H1 (cell line): ENCODE measurements around the gene TTC8. TPM values are rescaled to one million over a fixed set of nuclear protein-coding genes. Genes with fewer than 3 reads are reported as not detected.

Experiments
- CTCF ChIA-PET: fragments of 300-600 bp; sonication (Branson Sonifier 250); formaldehyde crosslinking; loops from one replicate; lab custom pipeline; 2021; ENCODE audit not compliant: partially characterized antibody; lab: Charles Lee
- POLR2A ChIA-PET: fragments of 300-600 bp; sonication (Branson Sonifier 250); formaldehyde crosslinking; loops from one replicate; lab custom pipeline; 2021; ENCODE audit warnings: inconsistent platforms; ENCODE audit not compliant: partially characterized antibody; lab: Charles Lee
- DNase-seq, 2 experiments: peaks; one replicate each; pipeline versions ENCODE4 v3.0.0 to v3.0.0-alpha.2; 2010 to 2022; ENCODE audit warnings: low spot score in 2 of 2, low read depth in 1 of 2, mixed read lengths in 1 of 2
- FAIRE-seq: peaks from 2 replicates; lab custom pipeline; 2011; peaks lifted over from hg19 to GRCh38; lab: Jason Lieb, UNC
- H2AFZ ChIP-seq: 2 replicates; pipeline ENCODE4 v1.8.1; 2012; ENCODE audit warnings: low read length, inconsistent platforms
- H2AK5ac ChIP-seq: 2 replicates; pipeline ENCODE4 v1.6.1; 2013; ENCODE audit warnings: low read depth, low read length
- H2BK120ac ChIP-seq: replicated peaks from 2 replicates; pipeline ENCODE3; 2013; ENCODE audit warnings: low read depth, low read length, inconsistent platforms
- H2BK12ac ChIP-seq: 2 replicates; pipeline ENCODE4 v1.6.1; 2013; ENCODE audit warnings: low read depth, low read length
- H2BK15ac ChIP-seq: 2 replicates; pipeline ENCODE4 v1.6.1; 2013; ENCODE audit warnings: low read length
- H2BK20ac ChIP-seq: 2 replicates; pipeline ENCODE4 v1.6.1; 2013; ENCODE audit warnings: low read length
- H2BK5ac ChIP-seq: 2 replicates; pipeline ENCODE4 v1.6.1; 2013; ENCODE audit warnings: low read depth, low read length
- H3K14ac ChIP-seq: 2 replicates; pipeline ENCODE4 v1.6.1; 2013; ENCODE audit warnings: inconsistent platforms; ENCODE audit not compliant: insufficient read length
- H3K18ac ChIP-seq: 2 replicates; pipeline ENCODE4 v1.6.1; 2013; ENCODE audit warnings: low read length; ENCODE audit errors: extremely low read depth
- H3K23ac ChIP-seq: 2 replicates; pipeline ENCODE4 v1.6.1; 2013; ENCODE audit warnings: inconsistent platforms; ENCODE audit not compliant: insufficient read length
- H3K23me2 ChIP-seq: 2 replicates; pipeline ENCODE4 v1.6.1; 2013; ENCODE audit warnings: low read depth, low read length
- H3K27ac ChIP-seq: 2 replicates; pipeline ENCODE4 v1.6.1; 2011; ENCODE audit warnings: low read depth, low read length, inconsistent platforms
- H3K27me3 ChIP-seq, 4 experiments: replicated peaks in 1 of 4; 1 replicate in 1 of 4; 2 replicates in 3 of 4; pipeline versions ENCODE4 v1.6.1 to v1.8.1; 2011 to 2013; ENCODE audit warnings: low read length in 3 of 4, mild to moderate bottlenecking in 3 of 4, inconsistent platforms in 2 of 4, mixed read lengths in 2 of 4, moderate library complexity in 1 of 4; ENCODE audit not compliant: control insufficient read depth in 3 of 4, insufficient read depth in 3 of 4; ENCODE audit errors: extremely low read depth in 1 of 4
- H3K36me3 ChIP-seq, 4 experiments: 2 replicates each; pipeline versions ENCODE4 v1.6.1 to v1.8.1; 2011 to 2013; ENCODE audit warnings: mild to moderate bottlenecking in 4 of 4, low read length in 3 of 4, moderate library complexity in 2 of 4, control low read depth in 1 of 4, inconsistent platforms in 1 of 4; ENCODE audit not compliant: insufficient read depth in 4 of 4, control insufficient read depth in 2 of 4
- H3K4ac ChIP-seq: replicated peaks from 2 replicates; pipeline ENCODE3; 2013; ENCODE audit warnings: low read length, low read depth, mixed read lengths, inconsistent platforms; ENCODE audit not compliant: insufficient read length
- H3K4me1 ChIP-seq, 4 experiments: replicated peaks in 1 of 4; 1 replicate in 1 of 4; 2 replicates in 3 of 4; pipeline versions ENCODE4 v1.6.1 to v1.8.1; 2011 to 2013; ENCODE audit warnings: low read length in 3 of 4, inconsistent platforms in 2 of 4, mixed read lengths in 1 of 4; ENCODE audit not compliant: insufficient read depth in 4 of 4, control insufficient read depth in 3 of 4
- H3K4me2 ChIP-seq, 2 experiments: 2 replicates each; pipeline versions ENCODE4 v1.6.1 to v1.8.1; 2011 to 2013; ENCODE audit warnings: low read depth in 2 of 2, low read length in 2 of 2, control low read depth in 1 of 2, inconsistent platforms in 1 of 2, mild to moderate bottlenecking in 1 of 2; ENCODE audit not compliant: insufficient read depth in 1 of 2
- H3K4me3 ChIP-seq, 4 experiments: fragments of 200-600, 300-600 bp in 1 of 4; sonication (generic), shearing (Covaris generic), sonication (Bioruptor Twin) in 1 of 4; 2 replicates each; pipeline versions ENCODE4 v1.5.1 to v1.8.1; 2011 to 2016; ENCODE audit warnings: low read length in 4 of 4, low read depth in 3 of 4, control low read depth in 2 of 4, inconsistent platforms in 2 of 4, mild to moderate bottlenecking in 2 of 4, mixed read lengths in 1 of 4, moderate library complexity in 1 of 4; ENCODE audit not compliant: insufficient read depth in 2 of 4; ENCODE audit errors: extremely low read depth in 1 of 4
- H3K56ac ChIP-seq: replicated peaks from 2 replicates; pipeline ENCODE3; 2013; ENCODE audit warnings: low read depth, mild to moderate bottlenecking, mixed read lengths, low read length, inconsistent platforms; ENCODE audit not compliant: insufficient read length
- H3K79me1 ChIP-seq: 2 replicates; pipeline ENCODE4 v1.6.1; 2013; ENCODE audit warnings: low read depth, low read length, control low read depth
- H3K79me2 ChIP-seq, 2 experiments: 2 replicates each; pipeline versions ENCODE4 v1.6.1 to v1.8.1; 2012 to 2013; ENCODE audit warnings: low read length in 2 of 2, mild to moderate bottlenecking in 2 of 2, inconsistent platforms in 1 of 2; ENCODE audit not compliant: insufficient read depth in 2 of 2, control insufficient read depth in 1 of 2
- H3K9ac ChIP-seq, 4 experiments: replicated peaks in 1 of 4; 1 replicate in 1 of 4; 2 replicates in 3 of 4; pipeline versions ENCODE4 v1.6.1 to v1.8.1; 2011 to 2013; ENCODE audit warnings: low read depth in 3 of 4, low read length in 3 of 4, control low read depth in 2 of 4, mild to moderate bottlenecking in 2 of 4, moderate library complexity in 2 of 4, inconsistent platforms in 1 of 4; ENCODE audit errors: extremely low read depth in 1 of 4
- H3K9me3 ChIP-seq, 2 experiments: 2 replicates each; pipeline versions ENCODE4 v1.6.1 to v1.8.1; 2012 to 2013; ENCODE audit warnings: mild to moderate bottlenecking in 2 of 2, moderate library complexity in 2 of 2, control low read depth in 1 of 2, inconsistent platforms in 1 of 2, low read depth in 1 of 2, low read length in 1 of 2, mixed read lengths in 1 of 2; ENCODE audit not compliant: insufficient read depth in 2 of 2
- H4K20me1 ChIP-seq, 2 experiments: replicated peaks in 1 of 2; 2 replicates each; pipeline versions ENCODE3 to v1.8.1; 2011 to 2013; ENCODE audit warnings: inconsistent platforms in 2 of 2, low read length in 2 of 2, mild to moderate bottlenecking in 1 of 2; ENCODE audit not compliant: insufficient read depth in 2 of 2, control insufficient read depth in 1 of 2
- H4K5ac ChIP-seq: 2 replicates; pipeline ENCODE4 v1.6.1; 2013; ENCODE audit warnings: low read length, low read depth, mixed read lengths, inconsistent platforms; ENCODE audit not compliant: insufficient read length
- H4K8ac ChIP-seq: 2 replicates; pipeline ENCODE4 v1.8.0; 2013; ENCODE audit warnings: mild to moderate bottlenecking, moderate library complexity, low read length, inconsistent platforms; ENCODE audit not compliant: insufficient read depth; ENCODE audit errors: extremely low read depth
- H4K91ac ChIP-seq: replicated peaks from 2 replicates; pipeline ENCODE3; 2013; ENCODE audit warnings: low read length, mixed read lengths, inconsistent platforms; ENCODE audit not compliant: insufficient read length
- BACH1 ChIP-seq: IDR thresholded peaks from 2 replicates; pipeline ENCODE4 v1.6.1; 2012; ENCODE audit warnings: low read length, improper control_type of control experiment
- CHD1 ChIP-seq: IDR thresholded peaks from 2 replicates; pipeline ENCODE4 v1.6.1; 2012; ENCODE audit warnings: low read depth, low read length, improper control_type of control experiment
- CREB1 ChIP-seq: IDR thresholded peaks from 2 replicates; pipeline ENCODE4 v1.6.1; 2012; ENCODE audit warnings: inconsistent platforms
- EP300 ChIP-seq, 2 experiments: IDR thresholded peaks; 1 replicate in 1 of 2; 2 replicates in 1 of 2; pipeline ENCODE4 v1.6.1; 2011 to 2012; ENCODE audit warnings: low read depth in 2 of 2, low read length in 2 of 2, mild to moderate bottlenecking in 2 of 2, borderline replicate concordance in 1 of 2, inconsistent platforms in 1 of 2, moderate library complexity in 1 of 2
- GTF2F1 ChIP-seq: IDR thresholded peaks from 2 replicates; pipeline ENCODE4 v1.6.1; 2012; ENCODE audit warnings: low read depth, low read length, improper control_type of control experiment, borderline replicate concordance
- JUN ChIP-seq: IDR thresholded peaks from 2 replicates; pipeline ENCODE4 v1.6.1; 2011; ENCODE audit warnings: low read depth, mild to moderate bottlenecking, improper control_type of control experiment, low read length
- RBBP5 ChIP-seq: IDR thresholded peaks from 2 replicates; pipeline ENCODE4 v1.7.1; 2012; ENCODE audit warnings: low read depth, mild to moderate bottlenecking, inconsistent platforms, low read length, moderate library complexity, borderline replicate concordance
- RXRA ChIP-seq: IDR thresholded peaks from 2 replicates; pipeline ENCODE4 v1.6.1; 2011; ENCODE audit warnings: low read depth, mild to moderate bottlenecking, low read length, moderate library complexity; ENCODE audit not compliant: insufficient read depth
- SIN3A ChIP-seq, 2 experiments: IDR thresholded peaks in 1 of 2; conservative IDR thresholded peaks in 1 of 2; 2 replicates each; pipeline ENCODE4 v1.6.1; 2011 to 2012; ENCODE audit warnings: low read length in 2 of 2, improper control_type of control experiment in 1 of 2, low read depth in 1 of 2, mild to moderate bottlenecking in 1 of 2
- SIRT6 ChIP-seq: IDR thresholded peaks from one replicate; pipeline ENCODE4 v1.7.1; 2012; ENCODE audit warnings: low read length, inconsistent platforms
- ZNF274 ChIP-seq: IDR thresholded peaks from 2 replicates; pipeline ENCODE4 v1.7.0; 2012; ENCODE audit warnings: low read length, borderline replicate concordance; ENCODE audit errors: extremely low read depth
- WGBS, 2 experiments: shearing (Covaris generic) in 1 of 2; methylation state at CpG; one replicate each; pipeline versions ENCODE4 v1.1.6 to v1.1.7; 2013 to 2015; ENCODE audit warnings: low lambda C conversion rate in 2 of 2, mixed read lengths in 2 of 2, inconsistent platforms in 1 of 2, low coverage in 1 of 2, missing lambda C conversion rate in 1 of 2; ENCODE audit not compliant: insufficient replicate concordance in 2 of 2, insufficient coverage in 1 of 2, insufficient read length in 1 of 2; ENCODE audit errors: extremely low coverage in 1 of 2, missing lambda C conversion rate in 1 of 2; 5-methylcytosine and 5-hydroxymethylcytosine counted together
- polyA plus RNA-seq, 7 experiments: library from polyadenylated mRNA; depleted of rRNA in 3 of 7; stranded (reverse) in 5 of 7; unstranded in 2 of 7; fragments of >200 nt in 5 of 7; fragments of 200-250 nt in 2 of 7; gene quantifications; 1 replicate in 5 of 7; 2 replicates in 1 of 7; 4 replicates in 1 of 7; pipeline versions ENCODE4 v1.2.1 to v1.2.3, GENCODE V29; 2011 to 2013; ENCODE audit warnings: missing spikeins in 2 of 7, mixed read lengths in 2 of 7
- total RNA-seq: library from RNA; stranded (reverse); fragmentation: NEBNext Ultra II Directional; extraction: Animal tissue kit (Norgen Biotek cat#: 25700); gene quantifications from 2 replicates; pipeline ENCODE4 v1.2.1, GENCODE V29; 2021
- TF ChIP-seq, protein P1 (sequence below): IDR thresholded peaks from 2 replicates; pipeline ENCODE4 v1.6.1; 2012; ENCODE audit warnings: inconsistent platforms

Gene TTC8
- total and polyA plus RNA-seq, 2 of the 8 experiments (the other 6 are each of a cell fraction or from before 2014, with no cell fraction given): 13.1 to 13.5 TPM

DNA sequence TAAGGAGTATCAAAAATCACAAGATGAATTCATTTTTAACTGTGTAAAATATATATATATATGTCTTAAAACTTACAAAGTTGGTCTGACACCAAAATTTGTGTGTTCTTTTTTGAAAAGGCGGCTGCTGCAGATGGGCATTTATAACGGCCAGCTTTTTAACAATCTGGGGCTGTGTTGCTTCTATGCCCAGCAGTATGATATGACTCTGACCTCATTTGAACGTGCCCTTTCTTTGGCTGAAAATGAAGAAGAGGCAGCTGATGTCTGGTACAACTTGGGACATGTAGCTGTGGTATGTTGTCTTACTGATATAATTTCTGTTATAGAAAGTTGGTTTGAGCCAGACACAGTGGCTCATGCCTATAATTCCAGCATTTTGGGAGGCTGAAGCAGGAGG is 47.0 kb downstream of the TTC8 start:
- Histone ChIP-seq H3K23ac (no peak overlapping the region), H4K20me1 (peaks cover 0 to 2% of the 10 kb centered on the region in 2 experiments), H2BK15ac (no peak overlapping the region), H2BK5ac (no peak overlapping the region), H3K9ac (no peak overlapping the region), H3K9me3 (no peaks in the 10 kb centered on the region), H4K91ac (no peak overlapping the region), H3K4ac (no peak overlapping the region), H3K23me2 (no peaks in the 10 kb centered on the region), H3K27ac (no peak overlapping the region), H3K4me1 (no peaks in the 10 kb centered on the region), H2BK12ac (no peak overlapping the region), H3K79me1 (no peaks in the 10 kb centered on the region), H4K5ac (no peak overlapping the region), H3K4me2 (no peak overlapping the region), H3K79me2 (no peaks in the 10 kb centered on the region), H3K14ac (no peak overlapping the region), H2BK120ac (no peak overlapping the region), H3K36me3 (peaks cover 0 to 8% (median 0%) of the 10 kb centered on the region in 4 experiments; a peak in 2 of 8 replicates), H3K18ac (no peak overlapping the region), H3K56ac (no peak overlapping the region), H4K8ac (no peak overlapping the region), H2AK5ac (no peak overlapping the region), H3K4me3 (no peak overlapping the region), H3K27me3 (no peaks in the 10 kb centered on the region), H2BK20ac (no peak overlapping the region), H2AFZ (no peak overlapping the region)
- DNase-seq (no peak), FAIRE-seq (no peak)
- no peak for TF ChIP-seq JUN
- TF ChIP-seq CREB1: no peak
- TF ChIP-seq, protein P1, sequence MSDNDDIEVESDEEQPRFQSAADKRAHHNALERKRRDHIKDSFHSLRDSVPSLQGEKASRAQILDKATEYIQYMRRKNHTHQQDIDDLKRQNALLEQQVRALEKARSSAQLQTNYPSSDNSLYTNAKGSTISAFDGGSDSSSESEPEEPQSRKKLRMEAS: no peak
- TF ChIP-seq SIN3A (conservative IDR thresholded peaks at IDR 0.05 in 1 of 2, IDR thresholded peaks at IDR 0.05 in 1 of 2; ENCODE audit: low read depth in 1 of 2, low read length in 2 of 2): no peak
- no peak for TF ChIP-seq CHD1
- no peak for TF ChIP-seq RXRA
- TF ChIP-seq BACH1: no peak
- no peak for TF ChIP-seq GTF2F1
- no peak for TF ChIP-seq RBBP5
- no peak for TF ChIP-seq SIRT6
- no peak for TF ChIP-seq ZNF274
- no peak for TF ChIP-seq EP300 (IDR thresholded peaks at IDR 0.05; ENCODE audit: borderline replicate concordance in 1 of 2, low read depth in 2 of 2, low read length in 2 of 2)
- ChIA-PET CTCF (interaction anchor here (0.9 to 5.9 kb wide), 4 partner anchors 46 to 205 kb away, joined by 3 to 36 read pairs (median 4); no protein-coding TSS in a partner anchor), POLR2A (no interaction called here)
- 88% methylated on average over 3 of the region's 3 CpGs; no CpG with 5 or more reads in 1 of the 2 experiments for whole genome bisulfite sequencing, 2 experiments
